DOHH2 (cell line): ENCODE results near the gene CACNB4.

Source experiments
- H3F3A ChIP-seq: fragments of 200-600 bp; sonication (generic), shearing (Covaris generic); 2 replicates; pipeline ENCODE4 v1.6.0; 2016; ENCODE audit warnings: antibody characterized with exemption, mild to moderate bottlenecking; ENCODE audit not compliant: control insufficient read depth, insufficient read depth
- H3K27ac ChIP-seq: fragments of 200-600 bp; sonication (generic); 2 replicates; pipeline ENCODE4 v1.5.1; 2014; ENCODE audit warnings: low read depth, mild to moderate bottlenecking, low read length, moderate library complexity
- H3K27me3 ChIP-seq: fragments of 200-600 bp; sonication (generic); 2 replicates; pipeline ENCODE4 v1.6.1; 2014; ENCODE audit warnings: mild to moderate bottlenecking, low read length, mixed read lengths; ENCODE audit not compliant: control insufficient read depth
- H3K36me3 ChIP-seq: fragments of 200-600 bp; sonication (generic); 2 replicates; pipeline ENCODE4 v1.6.1; 2014; ENCODE audit warnings: mild to moderate bottlenecking, low read length, moderate library complexity, mixed read lengths; ENCODE audit not compliant: control insufficient read depth
- H3K4me1 ChIP-seq: fragments of 200-600 bp; sonication (generic); 2 replicates; pipeline ENCODE4 v1.6.1; 2014; ENCODE audit warnings: mild to moderate bottlenecking, low read length, mixed read lengths; ENCODE audit not compliant: control insufficient read depth
- H3K4me2 ChIP-seq: fragments of 200-600 bp; sonication (generic); 2 replicates; pipeline ENCODE4 v1.6.0; 2014; ENCODE audit warnings: mild to moderate bottlenecking, low read length, moderate library complexity
- H3K4me3 ChIP-seq: fragments of 200-600 bp; sonication (generic); 2 replicates; pipeline ENCODE4 v1.5.1; 2014; ENCODE audit warnings: mild to moderate bottlenecking, low read length, mixed read lengths
- H3K79me2 ChIP-seq: fragments of 200-600 bp; sonication (generic); 2 replicates; pipeline ENCODE4 v1.6.1; 2014; ENCODE audit warnings: mild to moderate bottlenecking, low read length, mixed read lengths; ENCODE audit not compliant: control insufficient read depth
- H3K9me2 ChIP-seq: fragments of 200-600 bp; sonication (generic); replicated peaks from 2 replicates; pipeline ENCODE4 v1.6.1; 2014; ENCODE audit warnings: mild to moderate bottlenecking, low read length, mixed read lengths; ENCODE audit not compliant: control insufficient read depth
- H3K9me3 ChIP-seq: fragments of 200-600 bp; sonication (generic); 2 replicates; pipeline ENCODE4 v1.6.1; 2014; ENCODE audit warnings: antibody characterized with exemption, low read length, mixed read lengths; ENCODE audit not compliant: control insufficient read depth, insufficient read depth
- H4K20me1 ChIP-seq: fragments of 200-600 bp; sonication (generic); 2 replicates; pipeline ENCODE4 v1.6.0; 2014; ENCODE audit warnings: low read depth, mild to moderate bottlenecking, antibody characterized with exemption, low read length, moderate library complexity; ENCODE audit not compliant: control insufficient read depth, insufficient read depth
- EZH2phosphoT487 ChIP-seq: fragments of 200-600 bp; sonication (generic); IDR thresholded peaks from 2 replicates; pipeline ENCODE4 v1.6.1; 2017; ENCODE audit warnings: borderline replicate concordance, mild to moderate bottlenecking, antibody characterized with exemption, low read length, moderate library complexity, mixed read lengths
- TF ChIP-seq, protein P1 (sequence below): fragments of 200-600 bp; sonication (generic); IDR thresholded peaks from one replicate; pipeline ENCODE4 v1.5.1; 2014; ENCODE audit warnings: antibody characterized with exemption, mild to moderate bottlenecking, low read depth, low read length; ENCODE audit not compliant: poor library complexity, severe bottlenecking

CACNB4 gene

DNA sequence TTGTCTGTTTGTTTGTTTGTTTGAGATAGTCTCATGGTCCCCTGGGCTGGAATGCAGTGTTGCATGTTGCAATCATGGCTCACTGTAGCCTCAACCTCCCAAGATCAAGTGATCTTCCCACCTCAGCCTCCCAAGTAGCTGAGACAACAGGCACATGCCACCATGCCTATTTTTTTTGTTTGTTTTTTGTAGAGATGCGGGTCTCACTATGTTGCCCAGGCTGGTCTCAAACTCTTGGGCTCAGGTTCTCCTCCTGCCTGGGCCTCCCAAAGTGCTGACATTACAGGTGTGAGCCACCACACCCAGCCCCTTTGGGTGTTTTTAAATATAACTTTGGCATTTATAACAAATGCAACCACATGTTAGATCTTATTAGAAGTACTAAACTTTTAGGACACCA lies 308.2 kb downstream of the CACNB4 start:
- Histone ChIP-seq H3K27ac (no peak overlapping the region), H4K20me1 (no peaks in the 10 kb centered on the region), H3F3A (no peaks in the 10 kb centered on the region), H3K27me3 (no peaks in the 10 kb centered on the region), H3K4me3 (no peak overlapping the region), H3K4me2 (no peak overlapping the region), H3K79me2 (no peaks in the 10 kb centered on the region), H3K4me1 (no peaks in the 10 kb centered on the region), H3K9me2 (no peaks in the 10 kb centered on the region), H3K36me3 (peaks cover 5% of the 10 kb centered on the region), H3K9me3 (no peaks in the 10 kb centered on the region)
- TF ChIP-seq, protein P1, sequence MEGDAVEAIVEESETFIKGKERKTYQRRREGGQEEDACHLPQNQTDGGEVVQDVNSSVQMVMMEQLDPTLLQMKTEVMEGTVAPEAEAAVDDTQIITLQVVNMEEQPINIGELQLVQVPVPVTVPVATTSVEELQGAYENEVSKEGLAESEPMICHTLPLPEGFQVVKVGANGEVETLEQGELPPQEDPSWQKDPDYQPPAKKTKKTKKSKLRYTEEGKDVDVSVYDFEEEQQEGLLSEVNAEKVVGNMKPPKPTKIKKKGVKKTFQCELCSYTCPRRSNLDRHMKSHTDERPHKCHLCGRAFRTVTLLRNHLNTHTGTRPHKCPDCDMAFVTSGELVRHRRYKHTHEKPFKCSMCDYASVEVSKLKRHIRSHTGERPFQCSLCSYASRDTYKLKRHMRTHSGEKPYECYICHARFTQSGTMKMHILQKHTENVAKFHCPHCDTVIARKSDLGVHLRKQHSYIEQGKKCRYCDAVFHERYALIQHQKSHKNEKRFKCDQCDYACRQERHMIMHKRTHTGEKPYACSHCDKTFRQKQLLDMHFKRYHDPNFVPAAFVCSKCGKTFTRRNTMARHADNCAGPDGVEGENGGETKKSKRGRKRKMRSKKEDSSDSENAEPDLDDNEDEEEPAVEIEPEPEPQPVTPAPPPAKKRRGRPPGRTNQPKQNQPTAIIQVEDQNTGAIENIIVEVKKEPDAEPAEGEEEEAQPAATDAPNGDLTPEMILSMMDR, result no peak
- no peak for TF ChIP-seq EZH2phosphoT487

DNA sequence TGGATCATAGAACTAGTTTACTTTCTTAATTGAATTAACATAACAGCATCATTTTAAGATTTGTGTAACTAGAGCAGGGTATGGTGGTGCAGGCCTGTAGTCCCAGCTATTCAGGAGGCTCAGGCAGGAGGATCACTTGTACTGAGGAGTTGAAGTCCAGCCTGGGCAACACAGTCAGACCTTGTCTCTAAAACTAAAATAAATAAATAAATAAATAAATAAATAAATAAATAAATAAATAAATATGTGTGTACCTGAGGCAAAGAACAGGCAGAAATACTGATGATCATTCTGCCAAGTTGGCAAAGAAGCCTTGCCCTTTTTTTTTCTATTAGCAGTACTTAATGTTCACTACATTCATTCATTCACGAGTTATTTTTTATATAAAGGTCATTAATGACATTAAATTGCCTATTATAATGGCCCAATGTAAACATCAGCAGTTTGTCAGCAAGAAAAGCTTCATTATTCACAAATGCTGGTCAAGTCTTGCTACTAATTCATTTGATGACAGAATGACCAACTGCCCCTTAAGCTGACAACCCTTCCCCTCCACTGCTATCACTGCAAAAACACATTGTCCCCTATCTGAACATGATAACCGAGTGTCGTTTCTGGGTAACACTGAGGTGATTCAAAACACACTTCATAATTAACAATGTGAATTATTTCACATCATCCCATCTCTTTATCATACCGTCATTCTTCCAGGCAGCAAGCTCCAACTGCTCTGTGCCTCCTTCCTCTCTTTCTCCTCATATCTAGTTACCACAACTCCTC lies 309.6 kb downstream of the CACNB4 start:
- Histone ChIP-seq H3K4me1 (no peaks in the 10 kb centered on the region), H3K9me2 (no peaks in the 10 kb centered on the region), H3K36me3 (peaks cover 12% of the 10 kb centered on the region), H3K27me3 (no peaks in the 10 kb centered on the region), H3K4me3 (no peak overlapping the region), H3K79me2 (no peaks in the 10 kb centered on the region), H3K27ac (no peak overlapping the region), H3K4me2 (no peak overlapping the region), H3K9me3 (no peaks in the 10 kb centered on the region), H4K20me1 (no peaks in the 10 kb centered on the region), H3F3A (no peaks in the 10 kb centered on the region)
- TF ChIP-seq, protein P1, result no peak
- no peak for TF ChIP-seq EZH2phosphoT487

DNA sequence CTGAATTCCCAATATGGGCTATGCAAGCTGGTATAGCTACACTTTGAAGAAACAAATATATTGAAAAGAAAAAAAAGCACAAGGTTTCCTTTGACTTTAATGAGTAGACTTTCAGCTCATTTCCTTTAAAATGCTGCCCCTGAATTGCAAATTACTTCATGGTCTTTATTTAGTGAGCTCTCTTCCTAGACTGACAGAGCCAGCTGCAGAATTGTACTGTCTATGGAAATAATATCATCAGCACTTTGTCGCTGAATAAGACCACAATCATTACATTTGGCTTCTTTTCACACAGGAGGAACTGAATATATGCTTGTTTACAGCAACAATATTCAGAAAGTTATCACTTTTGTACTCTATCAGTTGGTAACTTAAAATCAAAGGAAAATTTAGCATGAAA lies 312.4 kb downstream of the CACNB4 start:
- no peaks in the 10 kb centered on the region for H3K4me1 ChIP-seq
- no peak overlapping the region for H3K27ac ChIP-seq
- TF ChIP-seq, protein P1, result no peak
- TF ChIP-seq EZH2phosphoT487, result no peak
- no peaks in the 10 kb centered on the region for H3K79me2 ChIP-seq
- no peaks in the 10 kb centered on the region for H3K9me3 ChIP-seq
- H3K4me3 ChIP-seq, result no peak overlapping the region
- no peaks in the 10 kb centered on the region for H3K27me3 ChIP-seq
- H3K36me3 ChIP-seq, result peaks cover 12% of the 10 kb centered on the region
- H3F3A ChIP-seq, result no peaks in the 10 kb centered on the region
- no peak overlapping the region for H3K4me2 ChIP-seq
- H3K9me2 ChIP-seq, result no peaks in the 10 kb centered on the region
- no peaks in the 10 kb centered on the region for H4K20me1 ChIP-seq
